Loucy (cell line): ENCODE data around the gene SNURF.
"Not testable (repeated sequence)": the region's sequence is repeated elsewhere in the genome, so short reads cannot be mapped to it uniquely, and the experiment has no call there.

Source experiments
- H2AFZ ChIP-seq: fragments of 200-600 bp; sonication (generic); 2 replicates; pipeline ENCODE4 v1.6.0; 2016; ENCODE audit warnings: antibody characterized with exemption, mild to moderate bottlenecking, low read length, moderate library complexity
- H3F3A ChIP-seq: fragments of 200-600 bp; 2 replicates; pipeline ENCODE4 v1.6.0; 2016; ENCODE audit warnings: antibody characterized with exemption, low read depth, mild to moderate bottlenecking
- H3K27me3 ChIP-seq: fragments of 200-600 bp; sonication (generic); 2 replicates; pipeline ENCODE4 v1.6.1; 2014; ENCODE audit warnings: low read length, mild to moderate bottlenecking; ENCODE audit not compliant: insufficient read depth, poor library complexity, severe bottlenecking
- H3K36me3 ChIP-seq: fragments of 200-600 bp; sonication (generic); 2 replicates; pipeline ENCODE4 v1.6.1; 2016; ENCODE audit warnings: low read length; ENCODE audit not compliant: insufficient read depth
- H3K4me1 ChIP-seq: fragments of 200-600 bp; sonication (generic); 2 replicates; pipeline ENCODE4 v1.5.1; 2014; ENCODE audit warnings: low read length, mild to moderate bottlenecking; ENCODE audit not compliant: insufficient read depth, poor library complexity, severe bottlenecking
- H3K4me2 ChIP-seq: fragments of 200-600 bp; sonication (generic); 2 replicates; pipeline ENCODE4 v1.6.0; 2014; ENCODE audit warnings: antibody characterized with exemption, low read length, low read depth, mild to moderate bottlenecking; ENCODE audit not compliant: poor library complexity, severe bottlenecking
- H3K4me3 ChIP-seq: fragments of 200-600 bp; sonication (generic); 2 replicates; pipeline ENCODE4 v1.5.1; 2014; ENCODE audit warnings: low read length, mild to moderate bottlenecking, mixed read lengths; ENCODE audit not compliant: poor library complexity, severe bottlenecking
- H3K79me2 ChIP-seq: fragments of 200-600 bp; sonication (generic); 2 replicates; pipeline ENCODE4 v1.6.1; 2014; ENCODE audit warnings: low read length; ENCODE audit not compliant: insufficient read depth
- H3K9ac ChIP-seq: fragments of 200-600 bp; sonication (generic); 2 replicates; pipeline ENCODE4 v1.6.0; 2014; ENCODE audit warnings: mild to moderate bottlenecking, low read depth, low read length, moderate library complexity; ENCODE audit not compliant: poor library complexity, severe bottlenecking
- H3K9me2 ChIP-seq: fragments of 200-600 bp; sonication (generic); replicated peaks from 2 replicates; pipeline ENCODE4 v1.6.1; 2016; ENCODE audit warnings: low read depth, low read length, mixed read lengths
- H3K9me3 ChIP-seq: fragments of 200-600 bp; sonication (generic); 2 replicates; pipeline ENCODE4 v1.6.1; 2014; ENCODE audit warnings: mild to moderate bottlenecking, antibody characterized with exemption, low read length, low read depth; ENCODE audit not compliant: insufficient read depth
- H4K20me1 ChIP-seq: fragments of 200-600 bp; sonication (generic); 2 replicates; pipeline ENCODE4 v1.6.0; 2014; ENCODE audit warnings: antibody characterized with exemption, low read length, mild to moderate bottlenecking; ENCODE audit not compliant: insufficient read depth, poor library complexity, severe bottlenecking
- EZH2phosphoT487 ChIP-seq: fragments of 200-600 bp; IDR thresholded peaks from 2 replicates; pipeline ENCODE4 v1.6.1; 2018; ENCODE audit warnings: antibody characterized with exemption, mild to moderate bottlenecking, moderate library complexity, borderline replicate concordance
- TF ChIP-seq, protein P1 (sequence below): fragments of 200-600 bp; sonication (generic); conservative IDR thresholded peaks from 2 replicates; pipeline ENCODE4 v1.5.1; 2014; ENCODE audit warnings: mild to moderate bottlenecking, antibody characterized with exemption, low read length

The SNURF gene

GRCh38 chr15:24919446-24919845 lies 35.3 kb upstream of the SNURF start:
- H3K9ac ChIP-seq = no peak overlapping the region
- H3K79me2 ChIP-seq = no peaks in the 10 kb centered on the region
- H3K36me3 ChIP-seq = no peaks in the 10 kb centered on the region
- no peaks in the 10 kb centered on the region for H3K9me2 ChIP-seq
- H3F3A ChIP-seq = no peaks in the 10 kb centered on the region
- H4K20me1 ChIP-seq = no peaks in the 10 kb centered on the region
- peaks cover 77% of the 10 kb centered on the region for H3K27me3 ChIP-seq
- no peak overlapping the region for H2AFZ ChIP-seq
- H3K4me2 ChIP-seq = no peak overlapping the region
- no peaks in the 10 kb centered on the region for H3K9me3 ChIP-seq
- peaks cover 3% of the 10 kb centered on the region for H3K4me1 ChIP-seq
- no peak overlapping the region for H3K4me3 ChIP-seq
- TF ChIP-seq, protein P1, sequence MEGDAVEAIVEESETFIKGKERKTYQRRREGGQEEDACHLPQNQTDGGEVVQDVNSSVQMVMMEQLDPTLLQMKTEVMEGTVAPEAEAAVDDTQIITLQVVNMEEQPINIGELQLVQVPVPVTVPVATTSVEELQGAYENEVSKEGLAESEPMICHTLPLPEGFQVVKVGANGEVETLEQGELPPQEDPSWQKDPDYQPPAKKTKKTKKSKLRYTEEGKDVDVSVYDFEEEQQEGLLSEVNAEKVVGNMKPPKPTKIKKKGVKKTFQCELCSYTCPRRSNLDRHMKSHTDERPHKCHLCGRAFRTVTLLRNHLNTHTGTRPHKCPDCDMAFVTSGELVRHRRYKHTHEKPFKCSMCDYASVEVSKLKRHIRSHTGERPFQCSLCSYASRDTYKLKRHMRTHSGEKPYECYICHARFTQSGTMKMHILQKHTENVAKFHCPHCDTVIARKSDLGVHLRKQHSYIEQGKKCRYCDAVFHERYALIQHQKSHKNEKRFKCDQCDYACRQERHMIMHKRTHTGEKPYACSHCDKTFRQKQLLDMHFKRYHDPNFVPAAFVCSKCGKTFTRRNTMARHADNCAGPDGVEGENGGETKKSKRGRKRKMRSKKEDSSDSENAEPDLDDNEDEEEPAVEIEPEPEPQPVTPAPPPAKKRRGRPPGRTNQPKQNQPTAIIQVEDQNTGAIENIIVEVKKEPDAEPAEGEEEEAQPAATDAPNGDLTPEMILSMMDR = no peak
- TF ChIP-seq EZH2phosphoT487 = no peak

DNA sequence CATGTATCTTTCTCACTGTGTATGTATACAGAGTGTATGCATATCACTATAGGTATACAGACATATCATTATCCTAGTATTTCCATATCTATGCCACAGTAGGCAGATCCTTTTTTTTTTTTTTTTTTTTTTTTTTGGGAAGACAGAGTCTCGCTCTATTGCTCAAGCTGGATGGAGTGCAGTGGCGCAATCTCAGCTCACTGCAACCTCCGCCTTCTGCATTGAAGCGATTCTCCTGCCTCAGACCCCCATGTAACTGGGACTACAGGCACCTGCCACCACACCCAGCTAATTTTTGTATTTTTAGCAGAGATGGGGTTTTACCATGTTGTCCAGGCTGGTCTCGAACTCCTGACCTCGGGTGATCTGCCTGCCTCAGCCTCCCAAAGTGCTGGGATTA lies 32.0 kb upstream of the SNURF start:
- not testable (repeated sequence) for H3K9me2 ChIP-seq, H3K79me2 ChIP-seq, H3K36me3 ChIP-seq, H3F3A ChIP-seq, H3K4me2 ChIP-seq, H2AFZ ChIP-seq, H3K4me1 ChIP-seq, H4K20me1 ChIP-seq, H3K9me3 ChIP-seq, H3K4me3 ChIP-seq, H3K9ac ChIP-seq
- H3K27me3 ChIP-seq = peaks cover 78% of the 10 kb centered on the region

DNA sequence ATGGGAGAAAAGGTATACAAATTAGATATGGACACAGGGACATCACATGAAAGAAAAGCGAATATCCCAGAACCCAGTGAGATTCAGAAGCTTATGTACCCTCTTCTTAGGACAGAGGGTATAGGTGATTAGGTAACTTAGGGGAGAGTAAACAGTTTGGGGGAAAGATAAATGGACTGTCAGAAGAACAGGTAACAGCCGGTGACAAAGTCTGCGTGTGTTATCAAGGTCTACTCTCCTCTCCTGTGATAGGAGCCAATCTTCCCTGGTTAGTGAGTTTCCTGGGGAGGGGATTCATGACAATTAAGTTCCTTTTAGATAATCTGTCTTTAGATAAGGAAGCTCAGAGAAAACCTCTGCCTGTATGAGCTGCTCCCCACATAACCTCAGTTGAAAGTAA lies 30.6 kb upstream of the SNURF start:
- Histone ChIP-seq H3K79me2 (no peaks in the 10 kb centered on the region), H3K4me2 (no peak overlapping the region), H3F3A (no peaks in the 10 kb centered on the region), H3K9me3 (no peaks in the 10 kb centered on the region), H3K4me1 (no peaks in the 10 kb centered on the region), H3K36me3 (no peaks in the 10 kb centered on the region), H2AFZ (no peak overlapping the region), H3K9ac (no peak overlapping the region), H4K20me1 (no peaks in the 10 kb centered on the region), H3K9me2 (no peaks in the 10 kb centered on the region), H3K27me3 (peaks cover 74% of the 10 kb centered on the region), H3K4me3 (no peak overlapping the region)
- no peak for TF ChIP-seq EZH2phosphoT487
- TF ChIP-seq, protein P1 = no peak

DNA sequence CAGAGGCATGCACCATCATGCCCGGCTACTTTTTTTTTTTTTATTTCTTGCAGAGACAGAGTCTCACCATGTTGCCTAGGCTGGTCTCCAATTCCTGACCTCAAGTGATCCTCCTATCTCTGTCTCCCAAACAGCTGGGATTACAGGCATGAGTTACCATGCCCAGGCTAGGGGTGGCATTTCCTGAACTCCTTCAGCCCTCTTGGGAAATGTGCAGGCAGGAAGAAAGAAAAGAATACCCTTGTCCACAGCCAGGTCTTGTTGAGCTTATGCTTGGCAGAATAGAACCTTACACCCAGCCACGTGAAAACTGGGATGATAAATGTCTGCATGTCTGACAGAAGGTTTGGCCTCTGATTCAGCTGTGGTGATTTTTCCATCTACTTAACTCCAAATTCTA lies 30.2 kb upstream of the SNURF start:
- Histone ChIP-seq H3K4me2 (no peak overlapping the region), H3K4me3 (no peak overlapping the region), H4K20me1 (no peaks in the 10 kb centered on the region), H3K79me2 (no peaks in the 10 kb centered on the region), H3K9me3 (no peaks in the 10 kb centered on the region), H3F3A (no peaks in the 10 kb centered on the region), H3K36me3 (no peaks in the 10 kb centered on the region), H2AFZ (no peak overlapping the region), H3K9ac (no peak overlapping the region), H3K4me1 (no peaks in the 10 kb centered on the region), H3K27me3 (peaks cover 70% of the 10 kb centered on the region), H3K9me2 (no peaks in the 10 kb centered on the region)
- no peak for TF ChIP-seq EZH2phosphoT487

GRCh38 chr15:24931874-24932732 lies 22.7 kb upstream of the SNURF start:
- not testable (repeated sequence) for H3F3A ChIP-seq, H4K20me1 ChIP-seq, H3K9me2 ChIP-seq, H3K36me3 ChIP-seq, H3K79me2 ChIP-seq, H2AFZ ChIP-seq, H3K4me1 ChIP-seq, H3K4me2 ChIP-seq, H3K9ac ChIP-seq, H3K9me3 ChIP-seq, H3K4me3 ChIP-seq, H3K27me3 ChIP-seq
